ENCODE data around the gene ATL1. TPM values are rescaled to one million over a fixed set of nuclear protein-coding genes. Genes with fewer than 3 reads are reported as not detected.

The ATL1 gene
- total RNA-seq, 1 donor from 2014 or later, result 8.4 TPM

GRCh38 chr14:50633954-50634353 is 74.0 kb downstream of the ATL1 start:
- no peak for ATAC-seq
- Histone ChIP-seq H3K4me3 (no peak overlapping the region), H3K4me1 (no peaks in the 10 kb centered on the region), H3K36me3 (peaks cover 51% of the 10 kb centered on the region), H3K27me3 (ENCODE audit: low read depth) (no peaks in the 10 kb centered on the region), H3K27ac (no peak overlapping the region), H3K9me3 (no peaks in the 10 kb centered on the region)
- intact Hi-C loops (cut with DNase I), result no loop called here
- no peak for TF ChIP-seq CTCF (IDR thresholded peaks at IDR 0.05)
- DNase-seq, result no peak

GRCh38 chr14:50635141-50635540 is 75.2 kb downstream of the ATL1 start:
- intact Hi-C loops (cut with DNase I), result no loop called here
- Histone ChIP-seq H3K36me3 (peaks cover 53% of the 10 kb centered on the region), H3K27ac (no peak overlapping the region), H3K4me1 (no peaks in the 10 kb centered on the region), H3K9me3 (no peaks in the 10 kb centered on the region), H3K27me3 (ENCODE audit: low read depth) (no peaks in the 10 kb centered on the region), H3K4me3 (no peak overlapping the region)
- ATAC-seq (no peak), DNase-seq (no peak)
- no peak for TF ChIP-seq CTCF (IDR thresholded peaks at IDR 0.05)

GRCh38 chr14:50647282-50647681 is 87.3 kb downstream of the ATL1 start:
- no peak for TF ChIP-seq CTCF (IDR thresholded peaks at IDR 0.05)
- ATAC-seq, result no peak
- Histone ChIP-seq H3K4me1 (no peaks in the 10 kb centered on the region), H3K27ac (no peak overlapping the region), H3K36me3 (peaks cover 5% of the 10 kb centered on the region), H3K4me3 (no peak overlapping the region), H3K9me3 (no peaks in the 10 kb centered on the region), H3K27me3 (ENCODE audit: low read depth) (no peaks in the 10 kb centered on the region)
- no peak for DNase-seq
- intact Hi-C loops (cut with DNase I), result no loop called here

- Histone ChIP-seq H3K36me3 (peaks cover 2% of the 10 kb centered on the region), H3K9me3 (no peaks in the 10 kb centered on the region), H3K4me1 (no peaks in the 10 kb centered on the region), H3K27ac (no peak overlapping the region), H3K4me3 (no peak overlapping the region), H3K27me3 (ENCODE audit: low read depth) (no peaks in the 10 kb centered on the region)
- ATAC-seq (no peak), DNase-seq (no peak)
- intact Hi-C loops (cut with DNase I), result no loop called here
- no peak for TF ChIP-seq CTCF (IDR thresholded peaks at IDR 0.05)
These were observed 87.8 kb downstream of the ATL1 start for GRCh38 chr14:50647753-50648152.

- TF ChIP-seq CTCF (IDR thresholded peaks at IDR 0.05), result no peak
- Histone ChIP-seq H3K9me3 (no peaks in the 10 kb centered on the region), H3K27ac (no peak overlapping the region), H3K4me3 (no peak overlapping the region), H3K4me1 (no peaks in the 10 kb centered on the region), H3K27me3 (ENCODE audit: low read depth) (no peaks in the 10 kb centered on the region), H3K36me3 (no peaks in the 10 kb centered on the region)
- intact Hi-C loops (cut with DNase I), result no loop called here
- no peak for ATAC-seq
- no peak for DNase-seq
These were observed 89.7 kb downstream of the ATL1 start for GRCh38 chr14:50649691-50650090.

- H3K27ac ChIP-seq, result no peak overlapping the region
- intact Hi-C loops (cut with DNase I), result no loop called here
These were observed 96.8 kb downstream of the ATL1 start for GRCh38 chr14:50656776-50657175.

More at GRCh38 chr14:50656776-50657175, 96.8 kb downstream of the ATL1 start:
- no peak for ATAC-seq
- H3K9me3 ChIP-seq, result no peaks in the 10 kb centered on the region
- no peak for DNase-seq
- peaks cover 38% of the 10 kb centered on the region for H3K4me1 ChIP-seq
- H3K36me3 ChIP-seq, result no peaks in the 10 kb centered on the region
- no peaks in the 10 kb centered on the region for H3K27me3 ChIP-seq (ENCODE audit: low read depth)
- TF ChIP-seq CTCF (IDR thresholded peaks at IDR 0.05), result no peak
- H3K4me3 ChIP-seq, result no peak overlapping the region

All from lower lobe of right lung (tissue), 2 donors.